ENCODE data around the gene SPNS2. TPM values are rescaled to one million over a fixed set of nuclear protein-coding genes. Genes with fewer than 3 reads are reported as not detected.

Gene SPNS2
- total RNA-seq, 1 experiment from 2014 or later = 1.6 TPM

- TF ChIP-seq, protein P1, sequence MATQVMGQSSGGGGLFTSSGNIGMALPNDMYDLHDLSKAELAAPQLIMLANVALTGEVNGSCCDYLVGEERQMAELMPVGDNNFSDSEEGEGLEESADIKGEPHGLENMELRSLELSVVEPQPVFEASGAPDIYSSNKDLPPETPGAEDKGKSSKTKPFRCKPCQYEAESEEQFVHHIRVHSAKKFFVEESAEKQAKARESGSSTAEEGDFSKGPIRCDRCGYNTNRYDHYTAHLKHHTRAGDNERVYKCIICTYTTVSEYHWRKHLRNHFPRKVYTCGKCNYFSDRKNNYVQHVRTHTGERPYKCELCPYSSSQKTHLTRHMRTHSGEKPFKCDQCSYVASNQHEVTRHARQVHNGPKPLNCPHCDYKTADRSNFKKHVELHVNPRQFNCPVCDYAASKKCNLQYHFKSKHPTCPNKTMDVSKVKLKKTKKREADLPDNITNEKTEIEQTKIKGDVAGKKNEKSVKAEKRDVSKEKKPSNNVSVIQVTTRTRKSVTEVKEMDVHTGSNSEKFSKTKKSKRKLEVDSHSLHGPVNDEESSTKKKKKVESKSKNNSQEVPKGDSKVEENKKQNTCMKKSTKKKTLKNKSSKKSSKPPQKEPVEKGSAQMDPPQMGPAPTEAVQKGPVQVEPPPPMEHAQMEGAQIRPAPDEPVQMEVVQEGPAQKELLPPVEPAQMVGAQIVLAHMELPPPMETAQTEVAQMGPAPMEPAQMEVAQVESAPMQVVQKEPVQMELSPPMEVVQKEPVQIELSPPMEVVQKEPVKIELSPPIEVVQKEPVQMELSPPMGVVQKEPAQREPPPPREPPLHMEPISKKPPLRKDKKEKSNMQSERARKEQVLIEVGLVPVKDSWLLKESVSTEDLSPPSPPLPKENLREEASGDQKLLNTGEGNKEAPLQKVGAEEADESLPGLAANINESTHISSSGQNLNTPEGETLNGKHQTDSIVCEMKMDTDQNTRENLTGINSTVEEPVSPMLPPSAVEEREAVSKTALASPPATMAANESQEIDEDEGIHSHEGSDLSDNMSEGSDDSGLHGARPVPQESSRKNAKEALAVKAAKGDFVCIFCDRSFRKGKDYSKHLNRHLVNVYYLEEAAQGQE (IDR thresholded peaks at IDR 0.05; ENCODE audit: low read depth) = no peak
These were observed 14.7 kb downstream of the SPNS2 start (continued) for GRCh38 chr17:4513113-4514032.

DNA sequence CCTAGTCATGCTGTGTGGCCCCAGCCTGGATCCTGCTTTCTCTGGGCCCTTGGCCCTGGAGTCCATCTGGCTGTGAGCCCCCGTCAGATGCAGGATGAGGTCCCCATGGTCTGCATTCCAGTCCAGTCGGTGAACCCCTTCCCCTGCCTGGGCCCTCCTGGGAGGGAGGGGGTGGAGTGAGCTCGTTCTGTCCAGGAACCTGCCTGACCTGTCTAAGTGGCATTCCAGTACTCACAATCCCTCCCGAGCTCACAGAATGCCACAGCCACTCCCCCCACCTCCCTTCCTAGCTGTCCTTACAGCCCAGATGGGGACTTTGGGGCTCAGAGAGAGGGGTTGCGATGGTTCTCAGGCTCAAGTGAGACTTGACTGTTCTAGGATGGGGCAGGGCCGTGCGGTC lies 15.5 kb downstream of the SPNS2 start:
- H3K9me2 ChIP-seq (ENCODE audit: insufficient read depth) = no peaks in the 10 kb centered on the region
- CTCF ChIA-PET = no interaction called here
- H3K4me1 ChIP-seq (ENCODE audit: control insufficient read depth in 1 of 2, insufficient read depth in 2 of 2, low read length in 2 of 2) = peaks cover 21 to 31% of the 10 kb centered on the region in 2 experiments
- H4K20me1 ChIP-seq (ENCODE audit: insufficient read depth) = no peaks in the 10 kb centered on the region
- no peak overlapping the region for H3K4me3 ChIP-seq (replicated peaks in 1 of 2; ENCODE audit: low read depth in 1 of 2, low read length in 2 of 2)
- no peak for TF ChIP-seq EZH2 (IDR thresholded peaks at IDR 0.05)
- TF ChIP-seq TCF7L2 (IDR thresholded peaks at IDR 0.05; ENCODE audit: borderline replicate concordance, extremely low read depth, insufficient read depth, insufficient read length) = no peak
- TF ChIP-seq RAD21 (IDR thresholded peaks at IDR 0.05; ENCODE audit: low read depth) = no peak
- TF ChIP-seq MAX (IDR thresholded peaks at IDR 0.05) = no peak
- TF ChIP-seq EZH2phosphoT487 (IDR thresholded peaks at IDR 0.05; ENCODE audit: borderline replicate concordance) = no peak
- no peak for TF ChIP-seq SP1 (IDR thresholded peaks at IDR 0.05; ENCODE audit: low read depth)
- no peak for TF ChIP-seq FOSL1 (IDR thresholded peaks at IDR 0.05; ENCODE audit: low read depth)
- TF ChIP-seq YY1 (IDR thresholded peaks at IDR 0.05; ENCODE audit: extremely low read depth, insufficient replicate concordance, low read depth, low read length) = no peak
- TF ChIP-seq ELF1 (IDR thresholded peaks at IDR 0.05; ENCODE audit: borderline replicate concordance, low read depth) = no peak
- no peak for TF ChIP-seq ZNF274 (IDR thresholded peaks at IDR 0.05; ENCODE audit: low read depth, low read length)
- TF ChIP-seq EGR1 (IDR thresholded peaks at IDR 0.05; ENCODE audit: low read depth) = no peak
- no peak for TF ChIP-seq ZFX (IDR thresholded peaks at IDR 0.05)
- TF ChIP-seq ATF3 (IDR thresholded peaks at IDR 0.05) = no peak
- TF ChIP-seq SRF (IDR thresholded peaks at IDR 0.05; ENCODE audit: low read depth) = no peak
- TF ChIP-seq, protein P2, sequence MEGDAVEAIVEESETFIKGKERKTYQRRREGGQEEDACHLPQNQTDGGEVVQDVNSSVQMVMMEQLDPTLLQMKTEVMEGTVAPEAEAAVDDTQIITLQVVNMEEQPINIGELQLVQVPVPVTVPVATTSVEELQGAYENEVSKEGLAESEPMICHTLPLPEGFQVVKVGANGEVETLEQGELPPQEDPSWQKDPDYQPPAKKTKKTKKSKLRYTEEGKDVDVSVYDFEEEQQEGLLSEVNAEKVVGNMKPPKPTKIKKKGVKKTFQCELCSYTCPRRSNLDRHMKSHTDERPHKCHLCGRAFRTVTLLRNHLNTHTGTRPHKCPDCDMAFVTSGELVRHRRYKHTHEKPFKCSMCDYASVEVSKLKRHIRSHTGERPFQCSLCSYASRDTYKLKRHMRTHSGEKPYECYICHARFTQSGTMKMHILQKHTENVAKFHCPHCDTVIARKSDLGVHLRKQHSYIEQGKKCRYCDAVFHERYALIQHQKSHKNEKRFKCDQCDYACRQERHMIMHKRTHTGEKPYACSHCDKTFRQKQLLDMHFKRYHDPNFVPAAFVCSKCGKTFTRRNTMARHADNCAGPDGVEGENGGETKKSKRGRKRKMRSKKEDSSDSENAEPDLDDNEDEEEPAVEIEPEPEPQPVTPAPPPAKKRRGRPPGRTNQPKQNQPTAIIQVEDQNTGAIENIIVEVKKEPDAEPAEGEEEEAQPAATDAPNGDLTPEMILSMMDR (IDR thresholded peaks at IDR 0.05 in 2 of 3, conservative IDR thresholded peaks at IDR 0.05 in 1 of 3; ENCODE audit: borderline replicate concordance in 1 of 3, insufficient read depth in 1 of 3, low read depth in 2 of 3, low read length in 2 of 3) = no peak
- DNase-seq (ENCODE audit: low read depth, low spot score) (no peak), ATAC-seq (peak; percentile 47; the same call in 1 of the 2 replicates)
- peak overlapping the region; percentile 31 for H3K4me2 ChIP-seq (ENCODE audit: low read length)
- peak overlapping the region; percentile 30; the same call in 1 of the 2 replicates for H3K9ac ChIP-seq (ENCODE audit: low read length)
- H3K36me3 ChIP-seq (ENCODE audit: control insufficient read depth in 1 of 2, insufficient read depth in 2 of 2, low read length in 2 of 2) = no peaks in the 10 kb centered on the region
- RAD21 ChIA-PET (ENCODE audit: low non-redundant PET in 1 of 2, low total read pairs in 2 of 2, uncharacterized antibody in 2 of 2, unreplicated experiment in 2 of 2) = interaction anchor here in 1 of 2 experiments (1.5 kb wide), 1 partner anchor 93 kb away, joined by 4 read pairs; no protein-coding TSS in a partner anchor
- BruUV-seq (replicated peaks) = no TSS peak
- POLR2A ChIA-PET = no interaction called here
- no peak overlapping the region for H2AFZ ChIP-seq (ENCODE audit: low read depth, low read length, poor library complexity, severe bottlenecking)
- no peaks in the 10 kb centered on the region for H3K79me2 ChIP-seq (ENCODE audit: insufficient read depth, low read length)
- H3K27me3 ChIP-seq (ENCODE audit: insufficient read depth, low read length) = no peaks in the 10 kb centered on the region
- intact Hi-C loops (cut with micrococcal nuclease) = no loop called here
- no peaks in the 10 kb centered on the region for H3K9me3 ChIP-seq (ENCODE audit: control insufficient read depth in 1 of 2, insufficient read depth in 1 of 2, low read depth in 1 of 2, low read length in 2 of 2)
- H3K27ac ChIP-seq (ENCODE audit: low read depth, low read length) = no peak overlapping the region

All from HCT116 (cell line).